ENCODE results near the gene RTTN. TPM values are rescaled to one million over a fixed set of nuclear protein-coding genes. Genes with fewer than 3 reads are reported as not detected.

The RTTN gene
- total and polyA plus RNA-seq, 4 donors, result 1.1 to 14.3 (median 8.8) TPM

- TF ChIP-seq FOXA2 (IDR thresholded peaks at IDR 0.05), result no peak
- TF ChIP-seq SP1 (IDR thresholded peaks at IDR 0.05), result no peak
- no peak for TF ChIP-seq YY1 (IDR thresholded peaks at IDR 0.05)
- TF ChIP-seq NR2F2 (IDR thresholded peaks at IDR 0.05), result no peak
- H3K27me3 ChIP-seq (ENCODE audit: control insufficient read depth in 4 of 4, insufficient read depth in 4 of 4, low read length in 3 of 4), result no peaks in the 10 kb centered on the region
- no peak overlapping the region for H3K4me3 ChIP-seq (ENCODE audit: low read depth in 1 of 3, low read length in 3 of 3)
- no peak for DNase-seq (ENCODE audit: low spot score)
- H3K9me3 ChIP-seq (ENCODE audit: control insufficient read depth in 4 of 4, low read length in 3 of 4), result no peaks in the 10 kb centered on the region
- H3K27ac ChIP-seq (ENCODE audit: low read depth in 1 of 2, low read length in 2 of 2), result no peak overlapping the region
- H3K4me1 ChIP-seq (ENCODE audit: control insufficient read depth in 4 of 4, insufficient read depth in 4 of 4, low read length in 3 of 4), result no peaks in the 10 kb centered on the region
- peaks cover 2 to 15% (median 3%) of the 10 kb centered on the region in 4 donors for H3K36me3 ChIP-seq (ENCODE audit: control insufficient read depth in 4 of 4, insufficient read depth in 3 of 4, low read depth in 1 of 4, low read length in 3 of 4)
- 96% methylated on average over 4 of the region's 4 CpGs for WGBS
- H3K9ac ChIP-seq (ENCODE audit: low read depth in 1 of 2, low read length in 2 of 2), result no peak overlapping the region
Observed at GRCh38 chr18:69985239-69985638, 220.2 kb downstream of the RTTN start.

GRCh38 chr18:69982417-69982816 is 223.1 kb downstream of the RTTN start:
- no peak overlapping the region for H3K4me3 ChIP-seq (ENCODE audit: low read depth in 1 of 3, low read length in 3 of 3)
- 93% methylated on average over 4 of the region's 4 CpGs for WGBS
- peaks cover 0 to 4% (median 1%) of the 10 kb centered on the region in 4 donors for H3K9me3 ChIP-seq (ENCODE audit: control insufficient read depth in 4 of 4, low read length in 3 of 4)
- DNase-seq (ENCODE audit: low spot score), result no peak
- no peaks in the 10 kb centered on the region for H3K4me1 ChIP-seq (ENCODE audit: control insufficient read depth in 4 of 4, insufficient read depth in 4 of 4, low read length in 3 of 4)
- no peak overlapping the region for H3K9ac ChIP-seq (ENCODE audit: low read depth in 1 of 2, low read length in 2 of 2)
- H3K36me3 ChIP-seq (ENCODE audit: control insufficient read depth in 4 of 4, insufficient read depth in 3 of 4, low read depth in 1 of 4, low read length in 3 of 4), result peaks cover 2 to 19% (median 6%) of the 10 kb centered on the region in 4 donors
- no peak overlapping the region for H3K27ac ChIP-seq (ENCODE audit: low read depth in 1 of 2, low read length in 2 of 2)
- no peak for TF ChIP-seq NR2F2 (IDR thresholded peaks at IDR 0.05)
- TF ChIP-seq JUND (IDR thresholded peaks at IDR 0.05), result no peak
- TF ChIP-seq ZBTB33 (IDR thresholded peaks at IDR 0.05), result no peak
- no peak for TF ChIP-seq YY1 (IDR thresholded peaks at IDR 0.05)
- TF ChIP-seq MAX (IDR thresholded peaks at IDR 0.05), result no peak
- no peak for TF ChIP-seq RXRA (IDR thresholded peaks at IDR 0.05)
- no peak for TF ChIP-seq REST (IDR thresholded peaks at IDR 0.05)
- TF ChIP-seq TAF1 (conservative IDR thresholded peaks at IDR 0.05), result no peak
- no peak for TF ChIP-seq HNF4A (conservative IDR thresholded peaks at IDR 0.05)
- no peak for TF ChIP-seq ATF3 (IDR thresholded peaks at IDR 0.05)
- no peak for TF ChIP-seq FOXA1 (IDR thresholded peaks at IDR 0.05)
- no peak for TF ChIP-seq SP1 (IDR thresholded peaks at IDR 0.05)
- H3K27me3 ChIP-seq (ENCODE audit: control insufficient read depth in 4 of 4, insufficient read depth in 4 of 4, low read length in 3 of 4), result no peaks in the 10 kb centered on the region

- no peak overlapping the region for H3K4me3 ChIP-seq (ENCODE audit: low read depth in 1 of 3, low read length in 3 of 3)
- H3K27me3 ChIP-seq (ENCODE audit: control insufficient read depth in 4 of 4, insufficient read depth in 4 of 4, low read length in 3 of 4), result no peaks in the 10 kb centered on the region
- no peaks in the 10 kb centered on the region for H3K4me1 ChIP-seq (ENCODE audit: control insufficient read depth in 4 of 4, insufficient read depth in 4 of 4, low read length in 3 of 4)
- H3K36me3 ChIP-seq (ENCODE audit: control insufficient read depth in 4 of 4, insufficient read depth in 3 of 4, low read depth in 1 of 4, low read length in 3 of 4), result peaks cover 2 to 17% (median 6%) of the 10 kb centered on the region in 4 donors
- H3K9ac ChIP-seq (ENCODE audit: low read depth in 1 of 2, low read length in 2 of 2), result no peak overlapping the region
- H3K9me3 ChIP-seq (ENCODE audit: control insufficient read depth in 4 of 4, low read length in 3 of 4), result peaks cover 2 to 6% (median 4%) of the 10 kb centered on the region in 4 donors
- no peak for TF ChIP-seq RXRA (IDR thresholded peaks at IDR 0.05)
- TF ChIP-seq EGR1 (IDR thresholded peaks at IDR 0.05; ENCODE audit: low read depth in 2 of 2), result no peak
- TF ChIP-seq FOXA1 (IDR thresholded peaks at IDR 0.05), result no peak
- H3K27ac ChIP-seq (ENCODE audit: low read depth in 1 of 2, low read length in 2 of 2), result no peak overlapping the region
- DNase-seq (ENCODE audit: low spot score), result no peak
- 91% methylated on average over 2 of the region's 2 CpGs for WGBS
Observed at GRCh38 chr18:69981948-69982347, 223.5 kb downstream of the RTTN start.
